ENCODE measurements around the gene NT5E.

The NT5E gene

DNA sequence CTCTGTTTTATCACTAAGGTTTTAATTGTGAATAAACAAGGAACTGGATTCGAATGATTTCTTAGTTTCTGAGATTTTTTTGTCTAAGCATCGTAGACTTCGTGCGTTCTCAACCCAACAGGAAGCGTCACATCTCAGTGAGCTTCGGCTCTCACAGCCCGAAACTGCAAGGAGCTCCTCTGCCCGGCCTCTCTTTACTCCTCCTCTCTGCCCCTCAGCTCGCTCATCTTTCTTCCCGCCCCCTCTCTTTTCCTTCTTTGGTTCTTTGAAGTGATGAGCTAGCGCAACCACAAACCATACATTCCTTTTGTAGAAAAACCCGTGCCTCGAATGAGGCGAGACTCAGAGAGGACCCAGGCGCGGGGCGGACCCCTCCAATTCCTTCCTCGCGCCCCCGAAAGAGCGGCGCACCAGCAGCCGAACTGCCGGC is 480 bp upstream of the NT5E start:
- H3K9me3 ChIP-seq (ENCODE audit: low read depth, low read length): no peaks in the 10 kb centered on the region
- DNase-seq (ENCODE audit: low read depth, low spot score): no peak
- no peaks in the 10 kb centered on the region for H3K36me3 ChIP-seq (ENCODE audit: insufficient read depth, low read length)
- H3K27ac ChIP-seq: no peak overlapping the region
- TF ChIP-seq EZH2 (IDR thresholded peaks at IDR 0.05) (no peak), POLR2AphosphoS5 (IDR thresholded peaks at IDR 0.05; ENCODE audit: borderline replicate concordance, low read depth, low read length) (no peak), FOXP2 (optimal IDR thresholded peaks at IDR 0.05; ENCODE audit: control extremely low read depth, extremely low read length, insufficient read depth) (no peak)
- peak overlapping the region; percentile 67 for H3K4me3 ChIP-seq
- no peak overlapping the region for H3K9ac ChIP-seq (ENCODE audit: insufficient read length)

DNA sequence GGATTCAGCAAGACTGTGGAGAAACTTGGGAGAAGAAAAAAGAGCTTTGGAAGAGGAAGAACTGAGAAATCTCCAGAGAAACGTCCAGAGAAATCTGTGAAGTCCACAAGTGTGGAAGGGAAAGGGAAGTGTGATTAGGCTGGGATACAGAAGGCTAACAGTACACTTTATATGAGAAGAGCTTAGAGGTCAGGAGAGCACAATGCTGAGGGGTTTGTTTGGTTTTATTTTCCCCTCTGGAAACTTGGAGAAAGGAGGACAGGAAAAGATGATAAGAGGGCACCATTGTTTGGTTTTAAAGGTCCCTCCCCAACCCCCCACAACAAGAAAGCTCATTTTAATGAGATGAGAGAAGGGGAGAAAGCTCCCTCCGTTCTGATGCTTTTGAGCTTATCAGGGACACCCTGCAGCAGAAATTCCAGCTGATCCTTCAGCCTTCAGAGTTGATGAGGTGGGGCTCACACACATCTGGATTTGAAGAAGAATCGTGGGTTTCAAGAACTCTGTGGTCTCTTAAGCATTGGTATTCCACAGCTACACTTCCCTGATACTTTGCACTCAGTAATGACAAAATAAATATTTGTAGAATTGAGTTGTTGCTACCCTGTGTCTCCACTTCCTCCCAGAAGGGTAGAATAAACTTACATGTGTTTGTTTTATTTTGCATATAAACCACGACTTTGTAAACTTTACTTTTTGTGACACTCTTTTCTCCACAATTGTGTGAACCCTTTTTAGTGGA is 1.9 kb downstream of the NT5E start:
- H3K27ac ChIP-seq: peak overlapping the region; percentile 39; the same call in 1 of the 2 replicates
- no peak for DNase-seq (ENCODE audit: low read depth, low spot score)
- TF ChIP-seq FOXP2 (optimal IDR thresholded peaks at IDR 0.05; ENCODE audit: control extremely low read depth, extremely low read length, insufficient read depth) (no peak), EZH2 (IDR thresholded peaks at IDR 0.05) (no peak)
- no peaks in the 10 kb centered on the region for H3K36me3 ChIP-seq (ENCODE audit: insufficient read depth, low read length)
- H3K4me3 ChIP-seq: peak overlapping the region; percentile 3; the same call in 1 of the 2 replicates
- H3K9me3 ChIP-seq (ENCODE audit: low read depth, low read length): no peaks in the 10 kb centered on the region
- no peak overlapping the region for H3K9ac ChIP-seq (ENCODE audit: insufficient read length)

DNA sequence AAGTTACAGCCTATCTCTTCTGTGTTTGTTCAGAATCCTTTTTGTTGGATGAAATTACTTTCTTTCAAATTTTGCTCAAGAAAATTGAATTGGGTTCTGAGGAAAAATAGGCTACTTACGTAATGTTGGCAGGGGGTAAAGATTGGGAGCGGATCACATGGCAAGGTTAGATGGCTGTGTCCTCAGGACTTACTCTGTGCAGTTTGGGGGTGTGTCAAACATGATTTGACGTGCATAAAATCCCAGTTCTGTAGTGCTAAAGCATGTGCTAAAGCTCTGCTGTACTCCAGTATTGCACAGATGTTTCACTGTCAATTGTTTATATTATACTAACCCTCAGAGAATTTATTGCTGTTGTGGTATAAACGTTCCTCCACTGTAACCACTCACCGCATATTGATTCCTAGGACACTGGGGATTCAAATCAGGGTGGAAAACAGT is 2.6 kb downstream of the NT5E start:
- Histone ChIP-seq H3K4me3 (peak overlapping the region; percentile 14; the same call in 1 of the 2 replicates), H3K9me3 (ENCODE audit: low read depth, low read length) (no peaks in the 10 kb centered on the region), H3K9ac (ENCODE audit: insufficient read length) (peak overlapping the region; percentile 20), H3K27ac (peak overlapping the region; percentile 39; the same call in 1 of the 2 replicates), H3K36me3 (ENCODE audit: insufficient read depth, low read length) (no peaks in the 10 kb centered on the region)
- no peak for DNase-seq (ENCODE audit: low read depth, low spot score)
- TF ChIP-seq POLR2AphosphoS5 (IDR thresholded peaks at IDR 0.05; ENCODE audit: borderline replicate concordance, low read depth, low read length): no peak
- no peak for TF ChIP-seq FOXP2 (optimal IDR thresholded peaks at IDR 0.05; ENCODE audit: control extremely low read depth, extremely low read length, insufficient read depth)
- TF ChIP-seq EZH2 (IDR thresholded peaks at IDR 0.05): no peak

DNA sequence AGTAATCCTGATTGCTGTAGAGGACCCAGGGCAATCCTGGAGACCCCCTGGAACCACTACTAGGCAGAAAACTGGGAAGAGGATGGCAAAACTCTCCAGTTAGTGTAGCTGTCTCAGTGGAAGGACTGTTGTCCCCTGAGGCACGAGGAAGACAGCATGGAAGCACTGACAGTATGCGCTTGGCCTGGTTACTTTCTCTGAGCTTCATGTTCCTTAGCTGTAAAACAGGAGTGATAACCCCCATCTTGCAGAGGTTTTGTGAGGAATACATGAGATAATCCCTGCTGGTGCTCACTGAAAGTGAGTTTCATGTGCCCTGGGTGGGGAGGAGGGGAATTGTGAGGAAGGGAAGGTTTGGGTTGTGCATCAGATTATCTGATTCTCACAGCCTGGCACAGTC is 3.2 kb downstream of the NT5E start:
- TF ChIP-seq POLR2AphosphoS5 (IDR thresholded peaks at IDR 0.05; ENCODE audit: borderline replicate concordance, low read depth, low read length) (no peak), EZH2 (IDR thresholded peaks at IDR 0.05) (no peak), FOXP2 (optimal IDR thresholded peaks at IDR 0.05; ENCODE audit: control extremely low read depth, extremely low read length, insufficient read depth) (no peak)
- Histone ChIP-seq H3K27ac (0 out of 2 replicates have a peak overlapping the region, but pooled peaks have one; percentile 39), H3K4me3 (peak overlapping the region; percentile 14; the same call in 1 of the 2 replicates), H3K9ac (ENCODE audit: insufficient read length) (peak overlapping the region; percentile 20), H3K9me3 (ENCODE audit: low read depth, low read length) (no peaks in the 10 kb centered on the region), H3K36me3 (ENCODE audit: insufficient read depth, low read length) (no peaks in the 10 kb centered on the region)
- DNase-seq (ENCODE audit: low read depth, low spot score): no peak

DNA sequence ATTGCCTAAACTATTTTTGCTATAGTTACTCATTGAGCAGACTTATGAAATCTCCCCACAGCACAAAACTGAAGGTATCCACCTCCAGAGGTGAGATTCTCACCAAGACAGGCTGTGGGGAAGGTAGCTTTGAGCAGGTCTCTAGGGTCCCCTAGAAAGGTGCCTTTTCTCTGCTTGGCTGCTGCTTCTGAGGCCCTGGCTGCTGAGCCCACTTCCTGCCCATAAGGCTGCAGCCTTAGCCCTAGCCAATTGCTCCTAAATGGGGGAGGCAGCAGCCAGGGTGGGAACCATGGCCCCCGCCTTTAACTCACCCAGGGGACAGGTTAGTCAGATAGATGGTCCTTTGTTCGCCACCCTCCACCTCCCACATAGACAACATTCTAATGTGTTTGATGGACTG is 3.6 kb downstream of the NT5E start:
- no peak for TF ChIP-seq FOXP2 (optimal IDR thresholded peaks at IDR 0.05; ENCODE audit: control extremely low read depth, extremely low read length, insufficient read depth)
- TF ChIP-seq POLR2AphosphoS5 (IDR thresholded peaks at IDR 0.05; ENCODE audit: borderline replicate concordance, low read depth, low read length): no peak
- TF ChIP-seq EZH2 (IDR thresholded peaks at IDR 0.05): no peak
- no peak overlapping the region for H3K9ac ChIP-seq (ENCODE audit: insufficient read length)
- no peak overlapping the region for H3K4me3 ChIP-seq
- DNase-seq (ENCODE audit: low read depth, low spot score): no peak
- no peaks in the 10 kb centered on the region for H3K36me3 ChIP-seq (ENCODE audit: insufficient read depth, low read length)
- H3K9me3 ChIP-seq (ENCODE audit: low read depth, low read length): no peaks in the 10 kb centered on the region
- H3K27ac ChIP-seq: no peak overlapping the region

DNA sequence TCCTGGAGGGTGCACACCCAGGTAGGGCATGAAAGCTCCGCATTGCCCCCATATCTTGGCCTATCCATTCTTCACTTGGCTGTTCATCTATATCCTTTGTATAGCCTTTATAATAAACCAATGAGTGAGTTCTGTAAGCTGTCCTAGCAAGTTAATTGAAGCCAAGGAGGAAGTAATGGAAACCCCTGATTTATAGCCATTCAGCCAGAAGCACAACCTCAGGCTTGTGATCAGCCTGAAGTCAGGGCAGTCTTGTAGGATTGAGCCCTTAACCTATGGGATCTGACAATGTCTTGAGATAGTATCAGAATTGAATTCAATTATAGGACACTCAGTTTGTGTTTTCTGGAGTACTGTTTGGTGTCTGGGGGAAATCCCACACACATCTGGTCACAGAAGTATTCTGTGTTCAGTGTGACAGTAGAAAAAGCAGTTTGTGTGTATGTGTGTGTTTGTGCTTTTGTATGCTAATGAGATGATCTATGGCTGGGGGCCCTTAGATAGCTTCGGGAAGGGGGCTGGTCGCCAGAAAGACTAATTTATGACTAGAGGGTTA is 5.7 kb downstream of the NT5E start:
- Histone ChIP-seq H3K9me3 (ENCODE audit: low read depth, low read length) (no peaks in the 10 kb centered on the region), H3K4me3 (no peak overlapping the region), H3K27ac (no peak overlapping the region), H3K36me3 (ENCODE audit: insufficient read depth, low read length) (no peaks in the 10 kb centered on the region), H3K9ac (ENCODE audit: insufficient read length) (no peak overlapping the region)
- TF ChIP-seq EZH2 (IDR thresholded peaks at IDR 0.05) (no peak), FOXP2 (optimal IDR thresholded peaks at IDR 0.05; ENCODE audit: control extremely low read depth, extremely low read length, insufficient read depth) (no peak), POLR2AphosphoS5 (IDR thresholded peaks at IDR 0.05; ENCODE audit: borderline replicate concordance, low read depth, low read length) (no peak)
- DNase-seq (ENCODE audit: low read depth, low spot score): no peak

DNA sequence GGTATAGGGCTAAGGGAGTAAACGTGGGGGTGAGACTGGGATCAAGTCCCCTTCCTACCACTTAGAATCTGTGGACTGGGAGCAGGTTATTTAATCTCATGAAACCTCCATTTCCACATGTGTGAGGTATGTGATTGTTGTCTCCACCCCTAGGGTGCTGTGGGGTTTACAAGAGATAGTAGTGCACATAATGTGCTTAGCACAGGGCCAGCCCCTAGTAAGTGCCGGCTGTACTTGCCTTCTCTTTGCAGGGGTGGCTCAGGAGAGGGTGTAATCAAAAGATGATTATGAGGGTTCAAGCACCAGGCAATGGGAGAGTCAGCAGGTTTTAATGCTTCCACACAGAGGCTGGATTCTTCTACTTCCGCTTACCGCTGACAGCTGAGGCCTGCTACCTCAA is 6.9 kb downstream of the NT5E start:
- Histone ChIP-seq H3K9me3 (ENCODE audit: low read depth, low read length) (no peaks in the 10 kb centered on the region), H3K36me3 (ENCODE audit: insufficient read depth, low read length) (no peaks in the 10 kb centered on the region), H3K27ac (no peak overlapping the region), H3K9ac (ENCODE audit: insufficient read length) (no peak overlapping the region), H3K4me3 (no peak overlapping the region)
- no peak for DNase-seq (ENCODE audit: low read depth, low spot score)
- no peak for TF ChIP-seq POLR2AphosphoS5 (IDR thresholded peaks at IDR 0.05; ENCODE audit: borderline replicate concordance, low read depth, low read length)
- TF ChIP-seq EZH2 (IDR thresholded peaks at IDR 0.05): no peak
- TF ChIP-seq FOXP2 (optimal IDR thresholded peaks at IDR 0.05; ENCODE audit: control extremely low read depth, extremely low read length, insufficient read depth): no peak

DNA sequence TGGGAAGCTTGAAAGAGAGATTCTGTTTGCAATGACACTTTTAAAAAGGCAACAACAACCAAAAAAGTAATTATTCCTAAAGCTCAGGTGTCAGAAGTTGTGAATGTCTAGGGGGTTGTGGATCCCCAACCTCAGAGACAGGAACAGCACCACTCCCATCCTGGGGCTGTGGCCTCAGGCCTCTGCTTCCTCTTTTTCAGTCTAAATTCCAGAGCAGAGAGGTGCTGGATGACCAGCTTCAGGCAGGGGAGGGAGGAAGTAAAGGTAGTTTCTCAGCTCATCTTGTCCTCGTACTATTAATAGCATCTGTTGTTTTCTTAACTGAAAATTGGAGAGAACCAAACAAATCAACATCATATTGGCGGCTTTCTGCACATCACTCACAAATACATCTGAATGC is 8.3 kb downstream of the NT5E start:
- no peak overlapping the region for H3K27ac ChIP-seq
- H3K9me3 ChIP-seq (ENCODE audit: low read depth, low read length): no peaks in the 10 kb centered on the region
- no peak for TF ChIP-seq POLR2AphosphoS5 (IDR thresholded peaks at IDR 0.05; ENCODE audit: borderline replicate concordance, low read depth, low read length)
- TF ChIP-seq FOXP2 (optimal IDR thresholded peaks at IDR 0.05; ENCODE audit: control extremely low read depth, extremely low read length, insufficient read depth): no peak
- no peak for TF ChIP-seq EZH2 (IDR thresholded peaks at IDR 0.05)
- H3K36me3 ChIP-seq (ENCODE audit: insufficient read depth, low read length): no peaks in the 10 kb centered on the region
- H3K9ac ChIP-seq (ENCODE audit: insufficient read length): no peak overlapping the region
- no peak for DNase-seq (ENCODE audit: low read depth, low spot score)
- no peak overlapping the region for H3K4me3 ChIP-seq
